ENCODE measurements around the gene SLITRK6.

DNA sequence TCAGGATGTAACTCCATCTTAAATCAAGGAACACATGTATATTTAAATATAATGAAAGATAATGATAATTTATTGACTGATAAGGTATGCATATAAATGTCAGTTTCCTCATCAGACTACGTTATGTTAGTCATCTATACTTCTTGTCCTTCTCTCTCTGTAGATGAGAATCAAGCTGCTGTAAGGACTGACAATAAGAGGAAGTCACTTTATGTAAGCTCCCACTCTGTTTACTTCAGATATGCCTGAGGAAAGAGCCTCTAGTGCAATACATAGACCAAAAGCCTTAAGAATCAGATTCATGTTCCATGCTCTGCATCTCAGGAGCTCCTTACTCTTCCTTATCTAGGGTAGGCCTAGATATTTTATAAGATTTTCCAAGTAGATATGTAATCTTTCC is 9.6 kb upstream of the SLITRK6 start:
- TF ChIP-seq, protein P1, sequence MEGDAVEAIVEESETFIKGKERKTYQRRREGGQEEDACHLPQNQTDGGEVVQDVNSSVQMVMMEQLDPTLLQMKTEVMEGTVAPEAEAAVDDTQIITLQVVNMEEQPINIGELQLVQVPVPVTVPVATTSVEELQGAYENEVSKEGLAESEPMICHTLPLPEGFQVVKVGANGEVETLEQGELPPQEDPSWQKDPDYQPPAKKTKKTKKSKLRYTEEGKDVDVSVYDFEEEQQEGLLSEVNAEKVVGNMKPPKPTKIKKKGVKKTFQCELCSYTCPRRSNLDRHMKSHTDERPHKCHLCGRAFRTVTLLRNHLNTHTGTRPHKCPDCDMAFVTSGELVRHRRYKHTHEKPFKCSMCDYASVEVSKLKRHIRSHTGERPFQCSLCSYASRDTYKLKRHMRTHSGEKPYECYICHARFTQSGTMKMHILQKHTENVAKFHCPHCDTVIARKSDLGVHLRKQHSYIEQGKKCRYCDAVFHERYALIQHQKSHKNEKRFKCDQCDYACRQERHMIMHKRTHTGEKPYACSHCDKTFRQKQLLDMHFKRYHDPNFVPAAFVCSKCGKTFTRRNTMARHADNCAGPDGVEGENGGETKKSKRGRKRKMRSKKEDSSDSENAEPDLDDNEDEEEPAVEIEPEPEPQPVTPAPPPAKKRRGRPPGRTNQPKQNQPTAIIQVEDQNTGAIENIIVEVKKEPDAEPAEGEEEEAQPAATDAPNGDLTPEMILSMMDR (conservative IDR thresholded peaks at IDR 0.05; ENCODE audit: low read length): no peak
- no peak for TF ChIP-seq EZH2phosphoT487 (IDR thresholded peaks at IDR 0.05; ENCODE audit: borderline replicate concordance, low read depth, low read length)

Measured in OCI-LY7 (cell line).